Neural cell (in vitro differentiated cells): ENCODE data around the gene KCNH2.

Experiments used
- CTCF ChIP-seq: fragments of 450-650 bp; IDR thresholded peaks from 2 replicates; pipeline ENCODE4 v1.5.1; 2014; ENCODE audit warnings: antibody characterized with exemption, mild to moderate bottlenecking, moderate library complexity; ENCODE audit not compliant: poor library complexity, severe bottlenecking
- EP300 ChIP-seq: fragments of 450-650 bp; conservative IDR thresholded peaks from 2 replicates; pipeline ENCODE4 v1.6.1; 2014; ENCODE audit warnings: antibody characterized with exemption, mild to moderate bottlenecking, moderate library complexity; ENCODE audit not compliant: poor library complexity, severe bottlenecking
- EZH2 ChIP-seq: fragments of 200-600, 300-800 bp; shearing (Covaris generic), sonication (generic); IDR thresholded peaks from 2 replicates; pipeline ENCODE4 v1.6.1; 2014; ENCODE audit warnings: antibody characterized with exemption, low read length, borderline replicate concordance, mild to moderate bottlenecking; ENCODE audit not compliant: insufficient read depth, poor library complexity, severe bottlenecking
- MXI1 ChIP-seq: fragments of 450-650 bp; conservative IDR thresholded peaks from 2 replicates; pipeline ENCODE4 v1.6.1; 2014; ENCODE audit warnings: antibody characterized with exemption, mild to moderate bottlenecking; ENCODE audit not compliant: poor library complexity, severe bottlenecking
- POLR2AphosphoS5 ChIP-seq: IDR thresholded peaks from 2 replicates; pipeline ENCODE4 v1.6.1; 2012
- REST ChIP-seq: IDR thresholded peaks from 2 replicates; pipeline ENCODE4 v1.6.1; 2012; ENCODE audit warnings: borderline replicate concordance

DNA sequence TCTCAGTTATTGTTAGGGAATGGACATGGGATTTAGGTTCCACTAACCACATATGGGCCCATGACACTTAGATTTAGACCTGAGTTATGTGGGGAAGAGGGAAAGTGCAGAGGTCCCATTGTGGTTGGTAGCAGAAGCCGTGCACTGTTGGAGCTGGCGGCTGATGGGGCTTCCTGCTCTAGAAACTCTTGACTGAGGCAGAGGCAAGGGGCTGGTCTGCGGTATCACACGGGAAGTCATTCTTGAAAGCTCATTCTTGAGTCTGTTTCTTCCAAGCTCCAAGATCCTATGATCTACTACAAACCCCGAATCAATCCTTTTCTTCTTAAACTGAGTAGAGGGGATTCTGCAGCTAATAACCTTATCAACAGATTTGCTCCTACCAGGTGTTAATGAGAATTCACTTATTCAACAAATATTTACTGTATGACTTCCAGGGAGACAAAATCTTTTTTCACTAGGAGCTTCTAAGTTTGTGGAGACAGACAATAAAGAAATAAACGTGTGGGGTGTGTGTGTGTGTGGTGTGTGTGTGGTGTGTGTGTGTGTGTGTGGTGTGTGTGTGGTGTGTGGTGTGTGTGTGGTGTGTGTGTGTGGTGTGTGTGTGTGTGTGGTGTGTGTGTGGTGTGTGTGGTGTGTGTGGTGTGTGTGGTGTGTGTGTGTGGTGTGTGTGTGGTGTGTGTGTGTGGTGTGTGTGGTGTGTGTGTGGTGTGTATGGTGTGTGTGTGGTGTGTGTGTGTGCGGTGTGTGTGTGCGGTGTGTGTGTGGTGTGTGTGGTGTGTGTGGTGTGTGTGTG, 68.7 kb downstream of the KCNH2 start:
- no peak for TF ChIP-seq EZH2
- TF ChIP-seq POLR2AphosphoS5 = no peak
- no peak for TF ChIP-seq CTCF
- no peak for TF ChIP-seq REST
- TF ChIP-seq EP300 = no peak
- no peak for TF ChIP-seq MXI1
